Keratinocyte (primary cell): ENCODE measurements around the gene OR6F1. TPM values are rescaled to one million over a fixed set of nuclear protein-coding genes. Genes with fewer than 3 reads are reported as not detected.

Experiments
- DNase-seq: peaks from one replicate; pipeline ENCODE4 v3.0.0-alpha.2; 2011; ENCODE audit warnings: low read depth, missing footprints, low spot score
- FAIRE-seq: peaks from 2 replicates; lab custom pipeline; 2011; peaks lifted over from hg19 to GRCh38; lab: Jason Lieb, UNC
- H2AFZ ChIP-seq: 2 replicates; pipeline ENCODE4 v1.6.0; 2012; ENCODE audit warnings: low read length, control low read depth, inconsistent platforms; ENCODE audit not compliant: control insufficient read depth
- H3K27ac ChIP-seq: 2 replicates; pipeline ENCODE4 v1.5.1; 2011; ENCODE audit warnings: low read length; ENCODE audit not compliant: control insufficient read depth, insufficient read depth
- H3K27me3 ChIP-seq: 3 replicates; pipeline ENCODE4 v1.6.0; 2011; ENCODE audit warnings: low read length; ENCODE audit not compliant: control insufficient read depth, insufficient read depth; ENCODE audit errors: extremely low read depth
- H3K36me3 ChIP-seq, 2 experiments: 2 replicates in 1 of 2; 3 replicates in 1 of 2; pipeline ENCODE4 v1.5.1; 2011; ENCODE audit warnings: low read length in 2 of 2, mild to moderate bottlenecking in 1 of 2; ENCODE audit not compliant: control insufficient read depth in 2 of 2, insufficient read depth in 2 of 2; ENCODE audit errors: extremely low read depth in 1 of 2
- H3K4me1 ChIP-seq: 3 replicates; pipeline ENCODE4 v1.5.1; 2011; ENCODE audit warnings: low read length; ENCODE audit not compliant: control insufficient read depth, insufficient read depth; ENCODE audit errors: extremely low read depth
- H3K4me2 ChIP-seq: 3 replicates; pipeline ENCODE4 v1.6.0; 2011; ENCODE audit warnings: low read depth, low read length; ENCODE audit not compliant: control insufficient read depth, insufficient read depth; ENCODE audit errors: extremely low read depth
- H3K4me3 ChIP-seq, 3 experiments: fragments of 200-600 bp in 1 of 3; sonication (generic) in 1 of 3; 2 replicates in 2 of 3; 3 replicates in 1 of 3; pipeline ENCODE4 v1.5.1; 2011 to 2016; ENCODE audit warnings: low read length in 3 of 3, mild to moderate bottlenecking in 3 of 3, control low read depth in 2 of 3, inconsistent platforms in 1 of 3, low read depth in 1 of 3, mixed read lengths in 1 of 3, mixed run types in 1 of 3, moderate library complexity in 1 of 3; ENCODE audit not compliant: control insufficient read depth in 2 of 3, insufficient read depth in 2 of 3; ENCODE audit errors: extremely low read depth in 1 of 3
- H3K79me2 ChIP-seq: 2 replicates; pipeline ENCODE4 v1.6.0; 2012; ENCODE audit warnings: low read length; ENCODE audit not compliant: control insufficient read depth, insufficient read depth
- H3K9ac ChIP-seq: 3 replicates; pipeline ENCODE4 v1.6.0; 2011; ENCODE audit warnings: low read length; ENCODE audit not compliant: control insufficient read depth, insufficient read depth; ENCODE audit errors: extremely low read depth
- H3K9me1 ChIP-seq: 3 replicates; pipeline ENCODE4 v1.6.0; 2011; ENCODE audit warnings: low read length; ENCODE audit not compliant: control insufficient read depth, insufficient read depth; ENCODE audit errors: extremely low read depth
- H3K9me3 ChIP-seq: 2 replicates; pipeline ENCODE4 v1.5.1; 2012; ENCODE audit warnings: low read depth, low read length; ENCODE audit not compliant: control insufficient read depth
- H4K20me1 ChIP-seq: 3 replicates; pipeline ENCODE4 v1.6.0; 2011; ENCODE audit warnings: low read length; ENCODE audit not compliant: control insufficient read depth, insufficient read depth; ENCODE audit errors: extremely low read depth
- CTCF ChIP-seq, 3 experiments: IDR thresholded peaks in 1 of 3; conservative IDR thresholded peaks in 1 of 3; optimal IDR thresholded peaks in 1 of 3; 2 replicates in 2 of 3; 3 replicates in 1 of 3; pipeline versions ENCODE3 to v1.5.1; 2011; ENCODE audit warnings: low read length in 3 of 3, mild to moderate bottlenecking in 3 of 3, moderate library complexity in 2 of 3, control low read depth in 1 of 3, inconsistent platforms in 1 of 3; ENCODE audit not compliant: insufficient read depth in 2 of 3; ENCODE audit errors: extremely low read depth in 1 of 3
- EZH2 ChIP-seq: IDR thresholded peaks from one replicate; pipeline ENCODE4 v1.6.1; 2012; ENCODE audit warnings: inconsistent platforms, mild to moderate bottlenecking, low read length, moderate library complexity
- dilution Hi-C: fragments of 300-500 bp; cut with MboI; formaldehyde crosslinking; loops from one replicate; pipeline ENCODE4 v1.7.0; 2020; ENCODE audit warnings: low sequenced_read_pairs; ENCODE audit not compliant: extremely low pct_ligation_motif_present
- polyA plus RNA-seq, 5 experiments: library from polyadenylated mRNA; depleted of rRNA in 3 of 5; stranded (reverse) in 3 of 5; stranded (forward) in 1 of 5; unstranded in 1 of 5; fragments of >200 nt; gene quantifications; 1 replicate in 1 of 5; 2 replicates in 3 of 5; 3 replicates in 1 of 5; pipeline versions ENCODE4 v1.2.1 to v1.2.3, GENCODE V29; 2011 to 2012; ENCODE audit warnings: missing spikeins in 2 of 5, low read depth in 1 of 5, low replicate concordance in 1 of 5

The OR6F1 gene
- polyA plus RNA-seq, 1 donor (not counting 4 experiments of a cell fraction or from before 2014, with no cell fraction given), result not detected

- no peaks in the 10 kb centered on the region for H3K27me3 ChIP-seq
- H3K79me2 ChIP-seq, result no peaks in the 10 kb centered on the region
- no peaks in the 10 kb centered on the region for H3K9me1 ChIP-seq
- no peaks in the 10 kb centered on the region for H3K9me3 ChIP-seq
- no peak within 1 kb of the TSS for H3K27ac ChIP-seq
- DNase-seq (no peak), FAIRE-seq (no peak)
- H3K4me2 ChIP-seq, result no peak within 1 kb of the TSS
- dilution Hi-C loops, result no loop called here
- H3K36me3 ChIP-seq, result no peaks in the 10 kb centered on the region
- no peak within 1 kb of the TSS for H3K9ac ChIP-seq
- no peaks in the 10 kb centered on the region for H4K20me1 ChIP-seq
- TF ChIP-seq EZH2 (no peak), CTCF (optimal IDR thresholded peaks at IDR 0.05 in 1 of 3, IDR thresholded peaks at IDR 0.05 in 1 of 3, conservative IDR thresholded peaks at IDR 0.05 in 1 of 3; ENCODE audit: extremely low read depth in 1 of 3, insufficient read depth in 2 of 3, low read length in 3 of 3) (no peak)
- no peaks in the 10 kb centered on the region for H3K4me1 ChIP-seq
- no peak within 1 kb of the TSS for H2AFZ ChIP-seq
- no peak within 1 kb of the TSS for H3K4me3 ChIP-seq
Observed at GRCh38 chr1:247679639-247680038, 36.8 kb downstream of the OR6F1 start, which contains the start of gene OR13G1. Gene OR13G1, minus strand, starts transcription at chr1:247679739. Its CDS starts 6,698 bp downstream, at chr1:247673041.

GRCh38 chr1:247669225-247669624 is 47.2 kb downstream of the OR6F1 start:
- no peaks in the 10 kb centered on the region for H4K20me1 ChIP-seq
- no peak for FAIRE-seq
- dilution Hi-C loops, result no loop called here

More at GRCh38 chr1:247669225-247669624, 47.2 kb downstream of the OR6F1 start:
- Histone ChIP-seq H3K9me3 (no peaks in the 10 kb centered on the region), H3K9me1 (no peaks in the 10 kb centered on the region), H3K79me2 (no peaks in the 10 kb centered on the region), H3K4me2 (no peak overlapping the region), H3K27me3 (no peaks in the 10 kb centered on the region), H2AFZ (no peak overlapping the region), H3K27ac (no peak overlapping the region), H3K36me3 (no peaks in the 10 kb centered on the region), H3K9ac (no peak overlapping the region), H3K4me1 (no peaks in the 10 kb centered on the region), H3K4me3 (no peak overlapping the region)
- TF ChIP-seq EZH2 (no peak), CTCF (optimal IDR thresholded peaks at IDR 0.05 in 1 of 3, IDR thresholded peaks at IDR 0.05 in 1 of 3, conservative IDR thresholded peaks at IDR 0.05 in 1 of 3; ENCODE audit: extremely low read depth in 1 of 3, insufficient read depth in 2 of 3, low read length in 3 of 3) (no peak)
- DNase-seq, result no peak

Other genes starting within 250 kb of the OR6F1 start
- gene OR2C3, start 180.2 kb downstream of the OR6F1 start, polyA plus RNA-seq, result not detected in 3 replicates
- gene GCSAML, start 167.5 kb downstream of the OR6F1 start, polyA plus RNA-seq, result not detected in 3 replicates
- gene OR2G2, start 128.3 kb downstream of the OR6F1 start, polyA plus RNA-seq, result not detected in 3 replicates
- gene OR2G3, start 111.1 kb downstream of the OR6F1 start, polyA plus RNA-seq, result not detected in 3 replicates
- not detected in 3 replicates for gene OR13G1, start 36.9 kb downstream of the OR6F1 start, polyA plus RNA-seq
- not detected in 3 replicates for gene OR14K1, start 22.0 kb upstream of the OR6F1 start, polyA plus RNA-seq
- gene OR14A2, start 31.5 kb upstream of the OR6F1 start, polyA plus RNA-seq, result not detected in 3 replicates
- not detected in 3 replicates for gene OR1C1, start 43.9 kb upstream of the OR6F1 start, polyA plus RNA-seq
- gene OR14A16, start 107.5 kb upstream of the OR6F1 start, polyA plus RNA-seq, result not detected in 3 replicates
- gene OR11L1, start 125.2 kb upstream of the OR6F1 start, polyA plus RNA-seq, result not detected in 3 replicates
- gene TRIM58, start 140.5 kb upstream of the OR6F1 start, polyA plus RNA-seq, result 0.09 to 0.29 TPM (median 0.14 TPM) in 3 replicates
- 0.08 to 0.21 TPM (median 0.18 TPM) in 3 replicates for gene OR2W3, start 178.9 kb upstream of the OR6F1 start, polyA plus RNA-seq
- not detected in 3 replicates for gene OR2T8, start 203.6 kb upstream of the OR6F1 start, polyA plus RNA-seq
- not detected in 3 replicates for gene OR2AJ1, start 208.2 kb upstream of the OR6F1 start, polyA plus RNA-seq
- not detected in 3 replicates for gene OR2L8, start 232.2 kb upstream of the OR6F1 start, polyA plus RNA-seq
- gene OR2AK2, start 248.6 kb upstream of the OR6F1 start, polyA plus RNA-seq, result not detected in 3 replicates